Measurements from ENCODE around the gene LPCAT1. TPM values are rescaled to one million over a fixed set of nuclear protein-coding genes. Genes with fewer than 3 reads are reported as not detected.

Gene LPCAT1
- total and polyA plus RNA-seq, 10 of the 15 experiments (the other 5 are each of a cell fraction or from before 2014, with no cell fraction given) = 2.3 to 109 (median 72.7) TPM

- 53% methylated on average over 21 of the region's 21 CpGs for WGBS (ENCODE audit: insufficient coverage, insufficient replicate concordance, low lambda C conversion rate, missing lambda C conversion rate)
- H3K27me3 ChIP-seq (replicated peaks in 1 of 2; ENCODE audit: control insufficient read depth in 2 of 2, insufficient read depth in 2 of 2, low read length in 1 of 2) = no peaks in the 10 kb centered on the region; a peak in 1 of 4 replicates
- no peaks in the 10 kb centered on the region for H3K9me3 ChIP-seq (replicated peaks; ENCODE audit: control insufficient read depth, insufficient read depth, low read length)
- no peaks in the 10 kb centered on the region for H3K79me2 ChIP-seq (ENCODE audit: control insufficient read depth, insufficient read depth, low read length)
- ATAC-seq (no peak), DNase-seq (ENCODE audit: low read depth, low spot score) (no peak), FAIRE-seq (no peak)
- no peak overlapping the region for H3K9ac ChIP-seq (ENCODE audit: control insufficient read depth, insufficient read depth, low read length)
- H3K4me3 ChIP-seq = no peak overlapping the region
- no peaks in the 10 kb centered on the region for H3K4me1 ChIP-seq (ENCODE audit: control insufficient read depth, insufficient read depth, low read length)
- SMC1A ChIA-PET (ENCODE audit: uncharacterized antibody, unreplicated experiment) = interaction anchor here (1.1 kb wide), 1 partner anchor 91 kb away, joined by 3 read pairs; no protein-coding TSS in a partner anchor
- BruUV-seq (replicated peaks) = no TSS peak
- RAD21 ChIA-PET (ENCODE audit: unreplicated experiment) = no interaction called here
- no peak overlapping the region for H3K4me2 ChIP-seq (ENCODE audit: control insufficient read depth, insufficient read depth)
- no peaks in the 10 kb centered on the region for H4K20me1 ChIP-seq (ENCODE audit: control insufficient read depth, insufficient read depth)
- no peak overlapping the region for H2AFZ ChIP-seq (ENCODE audit: control insufficient read depth, low read depth, low read length)
- POLR2A ChIA-PET = no interaction called here
- intact Hi-C loops (cut with micrococcal nuclease; ENCODE audit: unreplicated experiment) = no loop called here
- no peaks in the 10 kb centered on the region for H3K36me3 ChIP-seq (ENCODE audit: control insufficient read depth in 2 of 2, insufficient read depth in 2 of 2, low read length in 1 of 2)
- in situ Hi-C loops (cut with MboI) = no loop called here
- CTCF ChIA-PET = no interaction called here
- no peak overlapping the region for H3K27ac ChIP-seq (ENCODE audit: control insufficient read depth, insufficient read depth)
- TF ChIP-seq ZNF274 (IDR thresholded peaks at IDR 0.05; ENCODE audit: insufficient read depth, insufficient read length) = no peak
- no peak for TF ChIP-seq ZNF24 (IDR thresholded peaks at IDR 0.05)
- no peak for TF ChIP-seq JUNB (IDR thresholded peaks at IDR 0.05)
- no peak for TF ChIP-seq ZBTB33 (IDR thresholded peaks at IDR 0.05)
- no peak for TF ChIP-seq FOS (IDR thresholded peaks at IDR 0.05; ENCODE audit: borderline replicate concordance, extremely low read depth, insufficient read length)
- no peak for TF ChIP-seq SMARCA5 (IDR thresholded peaks at IDR 0.05)
- no peak for TF ChIP-seq CHD2 (IDR thresholded peaks at IDR 0.05; ENCODE audit: borderline replicate concordance, low read depth, low read length)
- TF ChIP-seq HSF1 (IDR thresholded peaks at IDR 0.05; ENCODE audit: low read depth, low read length) = no peak
- TF ChIP-seq ASH2L (IDR thresholded peaks at IDR 0.05; ENCODE audit: borderline replicate concordance, low read depth) = no peak
- no peak for TF ChIP-seq MEF2A (IDR thresholded peaks at IDR 0.05; ENCODE audit: insufficient read depth, low read depth, low read length)
- TF ChIP-seq ZNF592 (IDR thresholded peaks at IDR 0.05) = no peak
- TF ChIP-seq ZNF622 (IDR thresholded peaks at IDR 0.05) = no peak
- no peak for TF ChIP-seq IKZF2 (IDR thresholded peaks at IDR 0.05)
- no peak for TF ChIP-seq POU2F2 (IDR thresholded peaks at IDR 0.05; ENCODE audit: borderline replicate concordance, low read depth, low read length)
- TF ChIP-seq MEF2B (IDR thresholded peaks at IDR 0.05; ENCODE audit: partially characterized antibody, poor library complexity, severe bottlenecking) = no peak
Measured at GRCh38 chr5:1553539-1554409, 30.0 kb upstream of the LPCAT1 start.
